Activated T-cell treated with anti-CD3 and anti-CD28 coated beads, Interleukin-2, amount 50 U/mL, for 72 hours (primary cell): ENCODE measurements around the gene ZMYM4. TPM values are rescaled to one million over a fixed set of nuclear protein-coding genes. Genes with fewer than 3 reads are reported as not detected.

Experiments used
- ATAC-seq, 2 donors: fragments of 150-1000 bp; cut with Tn5 transposase; replicated peaks in 1 of 2; 2 replicates each; pipeline ENCODE4 v1.10.0; 2021; ENCODE audit warnings: moderate library complexity in 2 of 2, mild to moderate bottlenecking in 1 of 2
- DNase-seq, 2 donors: peaks; one replicate each; pipeline ENCODE4 v3.0.0; 2021 to 2022; ENCODE audit warnings: mixed read lengths in 1 of 2
- H3K27ac Mint-ChIP-seq: one replicate; pipeline ENCODE4 v1.8.0; 2022; ENCODE audit warnings: mild to moderate bottlenecking, moderate library complexity, mixed read lengths
- H3K27me3 Mint-ChIP-seq: one replicate; pipeline ENCODE4 v1.8.0; 2022; ENCODE audit warnings: low read depth, mixed read lengths
- H3K36me3 Mint-ChIP-seq, 2 donors: one replicate each; pipeline ENCODE4 v1.8.0; 2022; ENCODE audit warnings: mixed read lengths in 2 of 2, mild to moderate bottlenecking in 1 of 2; ENCODE audit not compliant: insufficient read depth in 2 of 2
- H3K4me1 Mint-ChIP-seq: one replicate; pipeline ENCODE4 v1.8.0; 2022; ENCODE audit warnings: low read depth, mixed read lengths
- H3K4me3 Mint-ChIP-seq, 2 donors: one replicate each; pipeline ENCODE4 v1.8.0; 2022; ENCODE audit warnings: mild to moderate bottlenecking in 2 of 2, mixed read lengths in 2 of 2, moderate library complexity in 2 of 2
- H3K9me3 Mint-ChIP-seq, 2 donors: one replicate each; pipeline ENCODE4 v1.8.0; 2022; ENCODE audit warnings: mixed read lengths in 2 of 2
- total RNA-seq, 2 donors: library from RNA; stranded (reverse); gene quantifications; one replicate each; pipeline ENCODE4 v1.2.3, GENCODE V29; 2022

Gene ZMYM4
- total RNA-seq, 2 donors from 2014 or later: 37.5 to 54.7 TPM

- ATAC-seq (no peak), DNase-seq (no peak)
- no peaks in the 10 kb centered on the region for H3K27me3 Mint-ChIP-seq
- H3K9me3 Mint-ChIP-seq: no peaks in the 10 kb centered on the region
- H3K4me1 Mint-ChIP-seq: no peaks in the 10 kb centered on the region
- peaks cover 4 to 18% of the 10 kb centered on the region in 2 donors for H3K36me3 Mint-ChIP-seq
- H3K4me3 Mint-ChIP-seq: no peak overlapping the region
- no peak overlapping the region for H3K27ac Mint-ChIP-seq
Measured at GRCh38 chr1:35407743-35408142, 139.2 kb downstream of the ZMYM4 start.

GRCh38 chr1:35408925-35409324 lies 140.4 kb downstream of the ZMYM4 start:
- DNase-seq (no peak), ATAC-seq (no peak)
- Mint-ChIP-seq H3K4me3 (no peak overlapping the region), H3K27ac (no peak overlapping the region), H3K9me3 (no peaks in the 10 kb centered on the region), H3K4me1 (no peaks in the 10 kb centered on the region), H3K36me3 (peaks cover 4 to 18% of the 10 kb centered on the region in 2 donors), H3K27me3 (no peaks in the 10 kb centered on the region)

GRCh38 chr1:35426097-35426586 lies 157.6 kb downstream of the ZMYM4 start:
- H3K9me3 Mint-ChIP-seq: no peaks in the 10 kb centered on the region
- H3K27ac Mint-ChIP-seq: peak overlapping the region; percentile 30
- peaks cover 7% of the 10 kb centered on the region in 2 donors for H3K36me3 Mint-ChIP-seq
- ATAC-seq (no peak), DNase-seq (no peak)
- H3K4me1 Mint-ChIP-seq: peaks cover 13% of the 10 kb centered on the region
- H3K27me3 Mint-ChIP-seq: no peaks in the 10 kb centered on the region
- H3K4me3 Mint-ChIP-seq: no peak overlapping the region

- no peak for DNase-seq
- no peak for ATAC-seq
- Mint-ChIP-seq H3K27ac (no peak overlapping the region), H3K4me1 (peaks cover 33% of the 10 kb centered on the region), H3K36me3 (peaks cover 11 to 14% of the 10 kb centered on the region in 2 donors), H3K27me3 (no peaks in the 10 kb centered on the region), H3K9me3 (peaks cover 0 to 2% of the 10 kb centered on the region in 2 donors), H3K4me3 (no peak overlapping the region)
Measured at GRCh38 chr1:35428360-35428759, 159.9 kb downstream of the ZMYM4 start.

GRCh38 chr1:35430762-35431161 lies 162.3 kb downstream of the ZMYM4 start:
- peaks cover 33% of the 10 kb centered on the region for H3K4me1 Mint-ChIP-seq
- DNase-seq: no peak
- peaks cover 0 to 2% of the 10 kb centered on the region in 2 donors for H3K9me3 Mint-ChIP-seq
- no peaks in the 10 kb centered on the region for H3K27me3 Mint-ChIP-seq
- H3K27ac Mint-ChIP-seq: peak overlapping the region; percentile 80
- H3K36me3 Mint-ChIP-seq: peaks cover 11 to 14% of the 10 kb centered on the region in 2 donors
- peak; percentile 17 to 21 for ATAC-seq
- H3K4me3 Mint-ChIP-seq: peak overlapping the region; percentile 35 to 64

- Mint-ChIP-seq H3K9me3 (peaks cover 0 to 2% of the 10 kb centered on the region in 2 donors), H3K4me3 (peak overlapping the region; percentile 35 to 64), H3K36me3 (peaks cover 11 to 14% of the 10 kb centered on the region in 2 donors), H3K27me3 (no peaks in the 10 kb centered on the region), H3K4me1 (peaks cover 33% of the 10 kb centered on the region), H3K27ac (peak overlapping the region; percentile 80)
- ATAC-seq: peak; percentile 88 to 90
- DNase-seq: no peak
Measured at GRCh38 chr1:35431173-35431599, 162.7 kb downstream of the ZMYM4 start.

- no peak for DNase-seq
- peak overlapping the region in 1 of 2 donors; percentile 4 for H3K4me3 Mint-ChIP-seq
- peaks cover 0 to 2% of the 10 kb centered on the region in 2 donors for H3K9me3 Mint-ChIP-seq
- no peak for ATAC-seq
- H3K4me1 Mint-ChIP-seq: peaks cover 33% of the 10 kb centered on the region
- peaks cover 11 to 14% of the 10 kb centered on the region in 2 donors for H3K36me3 Mint-ChIP-seq
- H3K27me3 Mint-ChIP-seq: no peaks in the 10 kb centered on the region
- peak overlapping the region; percentile 41 for H3K27ac Mint-ChIP-seq
Measured at GRCh38 chr1:35432231-35432630, 163.7 kb downstream of the ZMYM4 start.

- H3K27ac Mint-ChIP-seq: no peak overlapping the region
- ATAC-seq (no peak), DNase-seq (no peak)
- peaks cover 33% of the 10 kb centered on the region for H3K4me1 Mint-ChIP-seq
- H3K27me3 Mint-ChIP-seq: no peaks in the 10 kb centered on the region
- peaks cover 13 to 14% of the 10 kb centered on the region in 2 donors for H3K36me3 Mint-ChIP-seq
- H3K4me3 Mint-ChIP-seq: no peak overlapping the region
- H3K9me3 Mint-ChIP-seq: peaks cover 0 to 2% of the 10 kb centered on the region in 2 donors
Measured at GRCh38 chr1:35433714-35434113, 165.2 kb downstream of the ZMYM4 start.

- H3K4me3 Mint-ChIP-seq: no peak overlapping the region
- no peak overlapping the region for H3K27ac Mint-ChIP-seq
- peaks cover 33% of the 10 kb centered on the region for H3K4me1 Mint-ChIP-seq
- H3K36me3 Mint-ChIP-seq: peaks cover 14 to 15% of the 10 kb centered on the region in 2 donors
- H3K27me3 Mint-ChIP-seq: no peaks in the 10 kb centered on the region
- DNase-seq (no peak), ATAC-seq (no peak)
- H3K9me3 Mint-ChIP-seq: peaks cover 0 to 2% of the 10 kb centered on the region in 2 donors
Measured at GRCh38 chr1:35434703-35435102, 166.2 kb downstream of the ZMYM4 start.

GRCh38 chr1:35436078-35436477 lies 167.6 kb downstream of the ZMYM4 start:
- peaks cover 0 to 2% of the 10 kb centered on the region in 2 donors for H3K9me3 Mint-ChIP-seq
- H3K27ac Mint-ChIP-seq: no peak overlapping the region
- H3K36me3 Mint-ChIP-seq: peaks cover 8% of the 10 kb centered on the region in 2 donors
- ATAC-seq (no peak), DNase-seq (no peak)
- peaks cover 21% of the 10 kb centered on the region for H3K4me1 Mint-ChIP-seq
- H3K27me3 Mint-ChIP-seq: no peaks in the 10 kb centered on the region
- no peak overlapping the region for H3K4me3 Mint-ChIP-seq

GRCh38 chr1:35437200-35437599 lies 168.7 kb downstream of the ZMYM4 start:
- Mint-ChIP-seq H3K9me3 (peaks cover 0 to 2% of the 10 kb centered on the region in 2 donors), H3K27me3 (no peaks in the 10 kb centered on the region), H3K36me3 (peaks cover 3 to 8% of the 10 kb centered on the region in 2 donors), H3K27ac (peak overlapping the region; percentile 3), H3K4me1 (peaks cover 10% of the 10 kb centered on the region), H3K4me3 (no peak overlapping the region)
- ATAC-seq (no peak), DNase-seq (no peak)

- Mint-ChIP-seq H3K4me3 (no peak overlapping the region), H3K4me1 (peaks cover 10% of the 10 kb centered on the region), H3K9me3 (no peaks in the 10 kb centered on the region), H3K27ac (peak overlapping the region; percentile 51), H3K36me3 (peaks cover 2 to 4% of the 10 kb centered on the region in 2 donors), H3K27me3 (no peaks in the 10 kb centered on the region)
- DNase-seq (no peak), ATAC-seq (no peak)
Measured at GRCh38 chr1:35439626-35440025, 171.1 kb downstream of the ZMYM4 start.

- peaks cover 10% of the 10 kb centered on the region for H3K4me1 Mint-ChIP-seq
- no peak overlapping the region for H3K27ac Mint-ChIP-seq
- peaks cover 2 to 4% of the 10 kb centered on the region in 2 donors for H3K36me3 Mint-ChIP-seq
- H3K4me3 Mint-ChIP-seq: no peak overlapping the region
- no peaks in the 10 kb centered on the region for H3K27me3 Mint-ChIP-seq
- no peak for DNase-seq
- ATAC-seq: no peak
- no peaks in the 10 kb centered on the region for H3K9me3 Mint-ChIP-seq
Measured at GRCh38 chr1:35441926-35442579, 173.5 kb downstream of the ZMYM4 start.
